ENCODE results near the gene MTCH1. TPM values are rescaled to one million over a fixed set of nuclear protein-coding genes. Genes with fewer than 3 reads are reported as not detected.

Gene MTCH1
- total and polyA plus RNA-seq, 2 donors (not counting 1 experiment from before 2014, with no cell fraction given), result 91.7 to 150 TPM

DNA sequence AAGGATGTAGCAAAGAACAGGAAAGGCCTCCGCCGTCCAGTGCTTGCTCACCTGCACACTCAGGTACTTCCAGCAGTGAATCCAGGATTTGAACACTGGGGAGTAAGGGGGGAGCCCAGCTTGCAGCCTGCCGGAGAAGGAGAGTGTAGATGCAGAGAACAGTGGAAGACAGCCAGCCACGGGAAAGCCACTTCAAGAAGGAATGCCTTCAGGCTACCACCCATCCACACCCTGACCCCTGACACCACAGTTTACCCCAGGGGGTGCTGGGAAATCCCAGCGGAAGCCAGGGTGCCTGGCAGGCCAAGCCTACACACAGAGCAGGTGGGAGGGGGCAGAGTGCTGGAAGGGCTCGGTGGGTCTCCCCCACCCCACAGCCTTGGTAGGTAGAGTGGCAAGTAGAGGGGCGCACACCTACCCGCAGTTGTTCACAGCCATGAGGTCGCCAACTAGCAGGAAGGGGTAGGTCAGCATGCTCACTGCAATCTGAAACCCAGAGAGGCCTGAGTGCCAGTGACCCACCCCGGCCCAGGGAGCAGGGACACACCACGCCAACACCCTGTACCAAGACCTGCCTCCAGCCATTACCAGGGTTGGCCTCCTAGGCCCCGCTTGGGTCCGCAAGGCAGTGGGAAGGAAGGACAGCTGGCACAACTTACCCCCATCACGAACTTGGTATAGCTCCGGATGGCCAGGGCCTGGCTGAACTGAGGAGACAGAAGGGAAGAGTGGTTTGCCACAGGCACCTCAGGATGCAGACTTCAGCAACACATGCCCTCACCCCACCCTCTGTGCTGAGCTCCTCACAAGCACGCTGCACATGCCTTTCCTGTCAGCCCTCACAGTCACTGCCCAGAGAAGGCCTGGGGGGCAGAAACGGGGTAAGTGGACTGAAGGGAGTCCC lies 15.8 kb downstream of the MTCH1 start:
- no peak overlapping the region for H3K27ac Mint-ChIP-seq
- DNase-seq (no peak), ATAC-seq (ENCODE audit: low read depth) (no peak)
- Histone ChIP-seq H4K20me1 (ENCODE audit: control insufficient read depth, insufficient read depth, low read length, poor library complexity, severe bottlenecking) (peaks cover under 1% of the 10 kb centered on the region), H3K9ac (ENCODE audit: low read length) (no peak overlapping the region), H3K79me2 (ENCODE audit: control insufficient read depth, insufficient read depth, low read length) (no peaks in the 10 kb centered on the region), H3K9me3 (ENCODE audit: control extremely low read depth in 1 of 3, control insufficient read depth in 2 of 3, insufficient read depth in 1 of 3, low read length in 2 of 3) (no peaks in the 10 kb centered on the region), H2AFZ (ENCODE audit: insufficient read depth, low read depth, low read length, poor library complexity, severe bottlenecking) (no peak overlapping the region), H3K4me3 (ENCODE audit: control extremely low read depth in 1 of 5, extremely low read depth in 1 of 5, insufficient read depth in 1 of 5, low read depth in 2 of 5, low read length in 4 of 5) (no peak overlapping the region), H3K27ac (ENCODE audit: low read length in 2 of 2) (no peak overlapping the region), H3K27me3 (replicated peaks in 1 of 4; ENCODE audit: control extremely low read depth in 1 of 4, control insufficient read depth in 3 of 4, insufficient read depth in 4 of 4, low read length in 3 of 4) (no peaks in the 10 kb centered on the region), H3K4me2 (replicated peaks; ENCODE audit: low read depth, low read length, poor library complexity, severe bottlenecking) (no peak overlapping the region), H3K4me1 (ENCODE audit: control insufficient read depth in 2 of 2, insufficient read depth in 2 of 2, low read length in 2 of 2) (no peaks in the 10 kb centered on the region), H3K36me3 (replicated peaks in 1 of 2; ENCODE audit: control extremely low read depth in 1 of 2, control insufficient read depth in 1 of 2, extremely low read depth in 1 of 2, insufficient read depth in 2 of 2, low read length in 1 of 2) (peaks cover 2 to 83% of the 10 kb centered on the region in 2 experiments)
- H3K27me3 Mint-ChIP-seq, result no peaks in the 10 kb centered on the region
- TF ChIP-seq EZH2 (IDR thresholded peaks at IDR 0.05; ENCODE audit: borderline replicate concordance, insufficient read depth, low read depth, low read length, poor library complexity, severe bottlenecking), result no peak
- TF ChIP-seq, protein P1, sequence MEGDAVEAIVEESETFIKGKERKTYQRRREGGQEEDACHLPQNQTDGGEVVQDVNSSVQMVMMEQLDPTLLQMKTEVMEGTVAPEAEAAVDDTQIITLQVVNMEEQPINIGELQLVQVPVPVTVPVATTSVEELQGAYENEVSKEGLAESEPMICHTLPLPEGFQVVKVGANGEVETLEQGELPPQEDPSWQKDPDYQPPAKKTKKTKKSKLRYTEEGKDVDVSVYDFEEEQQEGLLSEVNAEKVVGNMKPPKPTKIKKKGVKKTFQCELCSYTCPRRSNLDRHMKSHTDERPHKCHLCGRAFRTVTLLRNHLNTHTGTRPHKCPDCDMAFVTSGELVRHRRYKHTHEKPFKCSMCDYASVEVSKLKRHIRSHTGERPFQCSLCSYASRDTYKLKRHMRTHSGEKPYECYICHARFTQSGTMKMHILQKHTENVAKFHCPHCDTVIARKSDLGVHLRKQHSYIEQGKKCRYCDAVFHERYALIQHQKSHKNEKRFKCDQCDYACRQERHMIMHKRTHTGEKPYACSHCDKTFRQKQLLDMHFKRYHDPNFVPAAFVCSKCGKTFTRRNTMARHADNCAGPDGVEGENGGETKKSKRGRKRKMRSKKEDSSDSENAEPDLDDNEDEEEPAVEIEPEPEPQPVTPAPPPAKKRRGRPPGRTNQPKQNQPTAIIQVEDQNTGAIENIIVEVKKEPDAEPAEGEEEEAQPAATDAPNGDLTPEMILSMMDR (IDR thresholded peaks at IDR 0.05), result no peak
- intact Hi-C loops (cut with micrococcal nuclease), result no loop called here
- ChIA-PET CTCF (no interaction called here), POLR2A (no interaction called here)
- 95% methylated on average over 13 of the region's 17 CpGs for WGBS (ENCODE audit: insufficient coverage)
- H3K4me3 Mint-ChIP-seq, result no peak overlapping the region
- no peaks in the 10 kb centered on the region for H3K9me3 Mint-ChIP-seq (ENCODE audit: insufficient read depth)
- peaks cover 4% of the 10 kb centered on the region for H3K4me1 Mint-ChIP-seq

GRCh38 chr6:36969240-36969691 lies 16.7 kb downstream of the MTCH1 start:
- Mint-ChIP-seq H3K9me3 (ENCODE audit: insufficient read depth) (no peaks in the 10 kb centered on the region), H3K27ac (no peak overlapping the region), H3K27me3 (no peaks in the 10 kb centered on the region), H3K4me3 (no peak overlapping the region), H3K4me1 (peaks cover 11% of the 10 kb centered on the region)
- 96% methylated on average over 14 of the region's 14 CpGs for WGBS (ENCODE audit: insufficient coverage)
- DNase-seq (no peak), ATAC-seq (ENCODE audit: low read depth) (no peak)
- Histone ChIP-seq H3K4me1 (ENCODE audit: control insufficient read depth in 2 of 2, insufficient read depth in 2 of 2, low read length in 2 of 2) (peaks cover 5 to 8% of the 10 kb centered on the region in 2 donors), H3K4me3 (ENCODE audit: control extremely low read depth in 1 of 5, extremely low read depth in 1 of 5, insufficient read depth in 1 of 5, low read depth in 2 of 5, low read length in 4 of 5) (no peak overlapping the region), H2AFZ (ENCODE audit: insufficient read depth, low read depth, low read length, poor library complexity, severe bottlenecking) (no peak overlapping the region), H3K4me2 (replicated peaks; ENCODE audit: low read depth, low read length, poor library complexity, severe bottlenecking) (no peak overlapping the region), H3K27me3 (replicated peaks in 1 of 4; ENCODE audit: control extremely low read depth in 1 of 4, control insufficient read depth in 3 of 4, insufficient read depth in 4 of 4, low read length in 3 of 4) (no peaks in the 10 kb centered on the region), H4K20me1 (ENCODE audit: control insufficient read depth, insufficient read depth, low read length, poor library complexity, severe bottlenecking) (no peaks in the 10 kb centered on the region), H3K9me3 (ENCODE audit: control extremely low read depth in 1 of 3, control insufficient read depth in 2 of 3, insufficient read depth in 1 of 3, low read length in 2 of 3) (no peaks in the 10 kb centered on the region), H3K27ac (ENCODE audit: low read length in 2 of 2) (no peak overlapping the region), H3K9ac (ENCODE audit: low read length) (no peak overlapping the region), H3K36me3 (replicated peaks in 1 of 2; ENCODE audit: control extremely low read depth in 1 of 2, control insufficient read depth in 1 of 2, extremely low read depth in 1 of 2, insufficient read depth in 2 of 2, low read length in 1 of 2) (peaks cover 2 to 73% of the 10 kb centered on the region in 2 experiments), H3K79me2 (ENCODE audit: control insufficient read depth, insufficient read depth, low read length) (no peaks in the 10 kb centered on the region)
- CTCF ChIA-PET, result no interaction called here
- TF ChIP-seq, protein P1 (IDR thresholded peaks at IDR 0.05), result no peak
- no peak for TF ChIP-seq EZH2 (IDR thresholded peaks at IDR 0.05; ENCODE audit: borderline replicate concordance, insufficient read depth, low read depth, low read length, poor library complexity, severe bottlenecking)
- intact Hi-C loops (cut with micrococcal nuclease), result no loop called here
- POLR2A ChIA-PET, result interaction anchor here (0.7 kb wide), 1 partner anchor 292 kb away, joined by 3 read pairs; no protein-coding TSS in a partner anchor
